SJCRH30 (cell line): ENCODE data around the gene CD79A. TPM values are rescaled to one million over a fixed set of nuclear protein-coding genes. Genes with fewer than 3 reads are reported as not detected.
"Not testable (repeated sequence)": the region's sequence is repeated elsewhere in the genome, so short reads cannot be mapped to it uniquely, and the experiment has no call there.

Experiments used
- DNase-seq, 2 experiments: peaks; one replicate each; pipeline ENCODE4 v3.0.0-alpha.2; 2015 to 2020
- H3K27ac ChIP-seq: fragments of 250-450 bp; sonication (Bioruptor Pico); 2 replicates; pipeline ENCODE4 v1.5.1; 2020; ENCODE audit warnings: mild to moderate bottlenecking, moderate library complexity
- H3K27me3 ChIP-seq: fragments of 250-450 bp; sonication (Bioruptor Pico); 2 replicates; pipeline ENCODE4 v1.5.1; 2020; ENCODE audit warnings: mild to moderate bottlenecking, moderate library complexity
- H3K36me3 ChIP-seq: fragments of 250-450 bp; sonication (Bioruptor Pico); 2 replicates; pipeline ENCODE4 v1.5.1; 2020; ENCODE audit warnings: mild to moderate bottlenecking, moderate library complexity
- H3K4me1 ChIP-seq: fragments of 250-450 bp; sonication (Bioruptor Pico); 2 replicates; pipeline ENCODE4 v1.5.1; 2020; ENCODE audit warnings: mild to moderate bottlenecking, moderate library complexity
- H3K4me3 ChIP-seq: fragments of 250-450 bp; sonication (Bioruptor Pico); 2 replicates; pipeline ENCODE4 v1.5.1; 2020; ENCODE audit warnings: mild to moderate bottlenecking, moderate library complexity
- H3K9me3 ChIP-seq: fragments of 250-450 bp; sonication (Bioruptor Pico); replicated peaks from 2 replicates; pipeline ENCODE4 v1.5.1; 2020; ENCODE audit warnings: mild to moderate bottlenecking, moderate library complexity
- total RNA-seq: library from RNA; depleted of rRNA; stranded (reverse); fragments of >200 nt; shearing (Covaris generic); gene quantifications from 2 replicates; pipeline ENCODE4 v1.2.3, GENCODE V29; 2014

CD79A gene
- total RNA-seq, 1 experiment from 2014 or later: 0.61 TPM

DNA sequence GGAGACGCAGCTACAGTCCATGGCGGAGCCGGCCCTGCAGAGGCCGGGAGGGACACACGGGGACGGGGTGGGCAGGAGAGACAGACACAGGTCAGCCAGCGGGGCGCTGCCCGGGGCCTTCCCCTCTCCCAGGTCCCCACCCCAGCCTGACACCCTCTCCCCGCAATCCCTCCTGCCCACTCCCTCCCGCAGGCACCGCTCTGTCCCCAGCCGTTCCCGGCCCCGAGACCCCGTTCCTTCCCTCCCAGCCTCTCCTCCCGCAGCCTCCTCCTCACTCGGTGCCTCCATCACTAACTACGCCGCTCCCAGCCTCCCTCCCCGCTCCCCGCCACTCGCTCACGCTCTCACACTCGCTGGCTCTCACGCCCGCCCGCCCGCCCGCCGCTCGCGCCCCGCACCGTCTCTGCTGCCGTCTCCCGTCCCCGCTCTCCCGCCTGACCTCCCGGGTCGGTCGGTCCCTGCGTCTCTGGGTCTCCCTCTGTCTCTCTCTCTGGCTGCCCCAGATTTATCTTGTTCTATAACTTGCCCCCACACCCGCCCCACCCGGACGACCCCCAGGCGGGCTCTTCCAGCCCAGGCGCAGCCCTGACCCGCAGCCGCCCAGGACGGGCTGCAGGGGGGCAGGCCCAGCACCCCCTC, 35.9 kb downstream of the CD79A start:
- DNase-seq: no peak
- Histone ChIP-seq H3K27ac (no peak overlapping the region), H3K36me3 (no peaks in the 10 kb centered on the region), H3K9me3 (no peaks in the 10 kb centered on the region), H3K27me3 (peaks cover 44% of the 10 kb centered on the region), H3K4me3 (no peak overlapping the region), H3K4me1 (no peaks in the 10 kb centered on the region)

DNA sequence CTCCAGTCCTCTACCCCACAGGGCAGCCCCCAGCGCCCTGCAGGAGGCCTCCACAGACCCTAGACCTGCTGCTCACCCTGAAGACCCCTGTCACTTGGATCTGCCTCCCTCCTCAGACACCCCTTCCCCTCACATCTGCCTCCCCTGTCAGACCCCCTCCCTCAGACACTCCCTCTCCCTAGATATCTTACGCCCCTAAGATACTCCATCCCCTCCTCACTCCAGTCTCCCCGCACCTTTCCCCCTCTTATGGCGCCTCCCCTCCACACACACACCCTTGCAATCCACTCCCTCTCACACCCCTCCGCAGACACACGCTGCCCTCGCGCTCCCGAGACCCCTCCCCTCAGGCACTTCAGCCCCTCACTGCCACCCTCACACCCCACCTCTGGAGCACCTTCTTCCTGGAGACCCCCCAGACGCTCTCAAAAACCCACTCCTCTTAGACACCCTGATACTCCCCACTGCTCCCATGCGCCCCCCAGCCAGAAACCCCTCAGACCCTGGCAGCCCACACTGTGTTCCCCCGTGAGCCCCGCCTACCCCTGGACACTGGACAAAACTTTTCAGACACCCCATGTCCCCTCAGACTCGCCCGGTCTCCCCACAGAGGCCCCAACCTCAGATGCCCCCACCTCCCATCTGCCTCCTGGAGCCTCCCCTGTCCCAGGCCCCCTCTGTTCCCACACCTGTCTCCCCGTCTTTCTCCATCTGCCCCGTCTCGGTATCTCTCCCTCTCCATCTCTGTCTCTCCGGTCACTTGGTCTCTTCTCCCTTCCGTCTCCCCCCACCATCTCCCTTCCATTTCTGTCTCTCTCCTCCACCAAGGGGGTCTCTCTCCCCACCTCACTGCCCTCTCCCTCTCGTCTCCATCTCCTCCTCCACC, 36.7 kb downstream of the CD79A start:
- H3K27me3 ChIP-seq: peaks cover 44% of the 10 kb centered on the region
- no peaks in the 10 kb centered on the region for H3K9me3 ChIP-seq
- no peaks in the 10 kb centered on the region for H3K4me1 ChIP-seq
- H3K27ac ChIP-seq: no peak overlapping the region
- H3K36me3 ChIP-seq: no peaks in the 10 kb centered on the region
- no peak for DNase-seq
- H3K4me3 ChIP-seq: no peak overlapping the region

DNA sequence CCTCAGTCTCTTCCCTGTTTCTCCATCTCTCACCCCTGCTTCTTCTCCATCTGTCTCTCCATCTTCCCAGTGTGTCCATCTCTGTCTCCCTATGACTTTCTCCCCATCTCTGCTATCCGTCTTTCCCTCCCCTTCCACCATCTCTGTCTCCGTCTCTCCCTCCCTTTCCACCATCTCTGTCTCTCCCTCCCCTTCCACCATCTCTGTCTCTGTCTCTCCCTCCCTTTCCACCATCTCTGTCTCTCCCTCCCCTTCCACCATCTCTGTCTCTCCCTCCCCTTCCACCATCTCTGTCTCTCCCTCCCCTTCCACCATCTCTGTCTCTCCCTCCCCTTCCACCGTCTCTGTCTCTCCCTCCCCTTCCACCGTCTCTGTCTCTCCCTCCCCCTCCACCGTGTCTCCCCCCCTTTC, 37.4 kb downstream of the CD79A start:
- not testable (repeated sequence) for H3K36me3 ChIP-seq, H3K4me3 ChIP-seq, H3K9me3 ChIP-seq, H3K4me1 ChIP-seq, DNase-seq, H3K27ac ChIP-seq
- peaks cover 44% of the 10 kb centered on the region for H3K27me3 ChIP-seq

DNA sequence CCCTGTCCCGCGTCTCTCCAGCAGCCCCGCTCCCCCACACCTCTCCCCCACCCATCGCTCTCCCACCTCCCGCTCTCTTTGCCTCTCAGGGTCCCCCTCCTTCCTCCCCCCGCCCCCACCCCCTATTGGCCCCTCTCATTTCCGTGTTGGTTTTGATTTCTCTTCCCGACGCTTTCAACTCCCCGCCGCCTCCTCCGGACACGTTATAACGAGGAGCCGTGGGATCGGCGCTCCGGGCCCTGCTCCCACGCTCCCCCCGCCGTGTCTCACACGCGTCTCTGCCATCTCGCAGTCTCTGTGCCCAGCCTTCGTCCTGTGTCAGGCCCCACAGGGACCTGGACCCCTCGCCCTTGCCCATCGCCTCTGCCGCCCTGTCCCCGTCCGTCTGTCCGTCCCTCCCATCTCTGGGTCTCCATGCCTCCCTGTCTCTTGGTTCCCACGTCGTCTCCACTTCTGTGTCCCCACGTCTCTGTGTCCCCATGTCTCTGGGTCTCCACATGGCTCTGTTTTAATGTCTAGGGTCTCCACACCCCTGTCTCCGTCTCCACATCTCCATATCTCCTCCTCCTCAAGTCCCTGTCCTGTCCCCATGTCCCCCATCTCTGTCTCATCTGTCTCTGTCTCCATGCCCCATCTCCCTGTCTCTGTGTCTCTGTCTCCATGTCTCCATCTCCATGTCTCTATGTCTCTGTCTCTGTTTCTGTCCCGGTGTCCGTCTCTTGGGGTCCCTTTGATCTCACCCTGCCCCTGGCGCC, 38.1 kb downstream of the CD79A start:
- peaks cover 44% of the 10 kb centered on the region for H3K27me3 ChIP-seq
- H3K9me3 ChIP-seq: no peaks in the 10 kb centered on the region
- no peaks in the 10 kb centered on the region for H3K36me3 ChIP-seq
- DNase-seq: no peak
- no peak overlapping the region for H3K4me3 ChIP-seq
- no peak overlapping the region for H3K27ac ChIP-seq
- no peaks in the 10 kb centered on the region for H3K4me1 ChIP-seq

DNA sequence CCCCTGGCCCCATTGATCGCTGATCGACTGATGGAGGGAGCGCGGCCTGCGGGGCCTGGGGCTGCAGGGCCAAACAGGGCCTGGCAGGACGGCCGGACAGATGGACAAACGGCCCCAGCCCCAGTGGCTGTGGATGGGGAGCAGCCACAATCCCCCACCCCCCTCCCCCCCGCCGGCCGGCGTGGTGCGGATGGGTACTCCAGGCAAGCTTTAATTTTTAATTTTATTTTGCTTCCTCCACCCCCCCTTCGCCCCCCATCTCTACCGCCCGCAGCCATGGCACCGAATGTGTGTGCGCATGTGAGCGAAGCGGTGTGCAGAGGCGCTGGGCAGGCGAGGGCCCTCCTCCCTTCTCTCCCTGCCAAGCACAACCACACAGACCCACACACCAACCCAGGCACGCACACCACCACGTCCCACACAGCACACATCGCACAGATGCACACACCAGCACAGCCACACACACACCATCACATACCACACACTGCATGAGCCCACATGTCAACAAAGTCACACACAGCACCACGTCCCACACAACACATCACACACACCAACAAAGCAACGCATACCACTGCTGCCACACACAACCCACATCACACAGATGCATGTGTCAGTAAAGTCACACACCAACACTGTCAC, 38.8 kb downstream of the CD79A start:
- Histone ChIP-seq H3K9me3 (no peaks in the 10 kb centered on the region), H3K27ac (no peak overlapping the region)
- no peak for DNase-seq

DNA sequence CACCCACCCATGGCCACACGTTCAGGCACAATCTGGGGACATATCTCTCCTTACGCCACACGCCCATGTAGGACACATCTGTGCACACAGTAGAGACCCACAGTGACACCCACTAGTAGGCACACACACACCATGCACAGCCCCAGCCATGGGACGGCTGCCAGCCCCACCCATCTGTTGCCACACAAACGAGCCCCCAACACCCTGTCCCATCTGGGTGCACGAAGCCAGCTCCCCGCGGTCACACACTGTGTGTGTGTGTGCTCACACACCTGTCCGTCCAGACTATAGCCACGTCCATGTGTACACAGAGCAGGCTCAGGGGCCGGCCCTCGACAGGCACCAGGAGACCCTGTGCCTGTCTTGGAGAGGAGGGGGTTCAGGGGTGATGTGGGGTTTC, 40.6 kb downstream of the CD79A start:
- Histone ChIP-seq H3K4me1 (no peaks in the 10 kb centered on the region), H3K27me3 (peaks cover 34% of the 10 kb centered on the region), H3K36me3 (no peaks in the 10 kb centered on the region), H3K27ac (no peak overlapping the region), H3K9me3 (no peaks in the 10 kb centered on the region), H3K4me3 (no peak overlapping the region)
- no peak for DNase-seq

More for the DNA sequence above, 38.8 kb downstream of the CD79A start:
- Histone ChIP-seq H3K4me1 (no peaks in the 10 kb centered on the region), H3K27me3 (peaks cover 44% of the 10 kb centered on the region), H3K4me3 (no peak overlapping the region), H3K36me3 (no peaks in the 10 kb centered on the region)

DNA sequence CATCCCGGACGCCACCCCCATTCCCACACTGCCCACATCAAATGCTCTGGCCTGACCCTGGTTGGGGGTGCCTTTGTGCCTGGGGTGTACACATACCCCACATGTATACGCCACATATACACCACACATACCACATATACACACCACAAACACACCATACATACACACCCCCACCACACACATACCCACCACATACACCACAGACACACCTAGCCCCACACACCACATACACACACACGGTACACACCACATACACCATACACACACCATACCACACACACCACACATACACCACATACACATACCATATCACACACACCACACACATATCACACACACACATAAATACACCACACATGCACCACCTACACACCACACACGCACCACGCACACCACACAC, 41.0 kb downstream of the CD79A start:
- no peak for DNase-seq
- no peaks in the 10 kb centered on the region for H3K4me1 ChIP-seq
- no peak overlapping the region for H3K27ac ChIP-seq
- H3K9me3 ChIP-seq: no peaks in the 10 kb centered on the region
- H3K4me3 ChIP-seq: no peak overlapping the region
- H3K36me3 ChIP-seq: no peaks in the 10 kb centered on the region
- peaks cover 37% of the 10 kb centered on the region for H3K27me3 ChIP-seq

DNA sequence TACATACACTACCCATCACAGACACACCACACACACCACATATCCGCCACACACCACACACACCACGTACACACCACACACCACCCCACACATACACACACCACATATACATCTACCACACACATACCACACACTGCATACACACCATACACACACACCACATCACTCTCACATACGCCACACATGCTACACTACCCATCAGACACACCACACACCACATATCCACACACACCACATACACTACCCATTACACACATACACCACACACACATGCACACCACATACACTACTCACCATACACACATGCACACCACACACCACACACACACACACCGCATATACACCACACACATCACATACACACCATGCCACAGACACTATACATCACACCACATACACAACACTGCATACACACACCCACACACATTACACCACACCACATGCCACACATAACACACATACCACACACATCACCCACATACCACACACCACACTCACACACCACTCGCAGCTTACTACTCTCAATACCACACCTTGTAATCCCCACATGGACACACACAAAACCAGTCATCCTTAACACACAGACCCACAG, 41.7 kb downstream of the CD79A start:
- Histone ChIP-seq H3K36me3 (no peaks in the 10 kb centered on the region), H3K27me3 (peaks cover 36% of the 10 kb centered on the region), H3K27ac (no peak overlapping the region), H3K4me3 (no peak overlapping the region), H3K4me1 (no peaks in the 10 kb centered on the region), H3K9me3 (no peaks in the 10 kb centered on the region)
- DNase-seq: no peak

DNA sequence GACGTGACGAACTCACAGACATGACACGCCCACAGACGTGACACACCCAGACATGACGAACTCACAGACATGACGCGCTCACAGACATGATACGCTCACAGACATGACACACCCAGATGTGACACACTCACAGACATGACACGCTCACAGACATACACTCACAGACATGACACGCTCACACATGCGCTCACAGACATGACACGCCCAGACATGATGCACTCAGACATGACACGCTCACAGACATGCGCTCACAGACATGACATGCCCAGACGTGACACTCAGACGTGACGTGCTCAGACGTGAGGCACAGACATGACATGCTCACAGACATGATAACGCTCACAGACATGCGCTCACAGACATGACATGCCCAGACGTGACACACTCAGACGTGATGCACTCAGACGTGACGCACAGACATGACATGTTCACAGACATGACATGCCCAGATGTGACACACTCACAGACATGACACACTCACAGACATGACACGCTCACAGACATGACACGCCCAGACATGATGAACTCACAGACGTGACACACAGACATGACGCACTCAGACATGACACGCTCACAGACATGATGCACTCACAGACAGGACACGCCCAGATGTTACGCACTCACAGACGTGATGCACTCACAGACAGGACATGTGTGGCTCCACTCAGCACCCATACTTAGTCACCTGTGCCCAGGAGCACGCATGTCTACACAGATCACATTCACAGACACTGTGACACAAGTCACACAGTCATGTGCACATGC, 43.1 kb downstream of the CD79A start:
- Histone ChIP-seq H3K4me1 (no peaks in the 10 kb centered on the region), H3K36me3 (no peaks in the 10 kb centered on the region), H3K27me3 (peaks cover 30% of the 10 kb centered on the region), H3K4me3 (no peak overlapping the region), H3K27ac (no peak overlapping the region), H3K9me3 (no peaks in the 10 kb centered on the region)
- DNase-seq: no peak

DNA sequence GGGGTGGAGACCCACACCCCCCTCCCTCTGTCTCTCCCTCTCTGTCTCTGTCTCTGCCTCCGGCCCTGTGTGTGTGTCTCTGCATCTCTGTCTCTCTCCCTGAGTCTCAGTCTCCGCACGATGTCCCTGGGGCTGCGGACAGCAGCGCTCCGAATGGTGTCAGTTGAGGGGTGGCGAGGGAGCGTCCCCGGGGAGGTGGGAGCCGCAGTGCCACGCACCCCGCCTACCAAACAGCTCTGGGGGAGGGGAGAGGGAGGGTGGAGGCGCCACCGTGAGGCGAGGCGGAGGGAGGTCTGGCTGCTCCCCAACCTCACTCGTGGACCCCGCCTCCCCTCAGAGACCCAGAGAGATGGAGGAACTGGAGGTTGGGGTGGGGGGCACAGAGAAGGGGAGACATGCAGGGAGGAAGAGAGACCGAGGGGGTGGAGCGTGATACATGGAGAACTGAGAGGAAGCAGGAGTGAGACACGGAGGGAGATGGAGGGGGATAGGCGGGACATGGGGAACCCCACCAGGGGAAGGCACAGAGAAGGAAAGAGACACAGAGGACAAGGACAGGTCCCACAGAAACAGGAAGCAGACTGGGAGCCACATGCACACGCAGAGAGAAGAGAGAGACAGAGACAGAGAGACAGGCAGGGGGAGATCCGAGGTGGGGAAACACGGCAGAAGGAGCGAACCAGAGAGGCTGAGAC, 44.0 kb downstream of the CD79A start:
- no peak for DNase-seq
- no peaks in the 10 kb centered on the region for H3K4me1 ChIP-seq
- no peak overlapping the region for H3K4me3 ChIP-seq
- H3K27me3 ChIP-seq: peaks cover 30% of the 10 kb centered on the region
- no peaks in the 10 kb centered on the region for H3K9me3 ChIP-seq
- H3K36me3 ChIP-seq: no peaks in the 10 kb centered on the region
- no peak overlapping the region for H3K27ac ChIP-seq

DNA sequence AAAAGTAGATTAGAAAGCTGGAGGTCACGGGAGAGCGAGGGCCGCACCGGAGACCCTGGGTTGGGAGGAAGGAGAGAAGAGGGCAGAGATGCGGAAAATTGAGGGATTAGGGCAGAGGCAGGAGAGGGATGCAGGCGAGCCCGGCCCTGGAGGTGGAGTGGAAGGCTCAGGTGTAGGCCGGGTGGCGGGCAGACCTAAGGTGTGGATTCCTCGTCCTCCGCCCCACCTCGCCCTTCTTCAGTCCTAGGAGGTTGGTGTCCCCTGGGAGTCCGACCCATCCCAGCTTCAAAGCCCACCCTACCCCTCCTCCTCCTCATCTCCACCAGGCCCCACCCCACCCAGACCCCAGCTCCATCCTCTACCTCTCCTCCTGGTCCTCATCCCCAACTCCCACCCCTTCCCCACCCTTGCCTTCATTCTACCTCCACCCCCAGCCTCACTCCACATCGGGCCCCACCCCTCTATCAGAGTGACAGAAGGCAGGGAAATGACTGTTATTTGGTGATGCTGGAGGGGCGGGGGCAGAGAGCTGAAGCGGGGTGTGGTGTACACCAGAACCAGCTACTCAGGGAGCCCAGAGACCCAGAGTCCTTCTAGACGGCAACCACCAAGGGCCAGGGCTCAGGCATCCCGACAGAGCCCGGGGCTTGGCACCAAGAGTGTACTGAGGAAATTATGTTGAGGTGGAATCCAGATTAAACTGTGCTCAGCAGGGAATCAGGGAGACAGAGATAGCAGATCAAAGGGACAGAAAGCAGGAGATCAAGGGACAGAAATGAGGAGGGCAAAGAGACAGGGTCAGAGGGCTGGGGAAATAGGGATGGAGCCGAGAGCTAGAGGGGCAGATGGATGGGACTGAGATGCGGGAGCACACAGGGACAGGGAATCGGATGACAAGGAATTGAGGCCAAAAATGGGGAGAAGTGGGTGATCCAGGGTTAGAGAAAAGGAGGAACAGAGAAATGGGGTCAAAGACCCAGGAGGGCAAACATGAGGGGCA, 44.8 kb downstream of the CD79A start:
- H3K27me3 ChIP-seq: peaks cover 25% of the 10 kb centered on the region; the same call in 1 of the 2 replicates

DNA sequence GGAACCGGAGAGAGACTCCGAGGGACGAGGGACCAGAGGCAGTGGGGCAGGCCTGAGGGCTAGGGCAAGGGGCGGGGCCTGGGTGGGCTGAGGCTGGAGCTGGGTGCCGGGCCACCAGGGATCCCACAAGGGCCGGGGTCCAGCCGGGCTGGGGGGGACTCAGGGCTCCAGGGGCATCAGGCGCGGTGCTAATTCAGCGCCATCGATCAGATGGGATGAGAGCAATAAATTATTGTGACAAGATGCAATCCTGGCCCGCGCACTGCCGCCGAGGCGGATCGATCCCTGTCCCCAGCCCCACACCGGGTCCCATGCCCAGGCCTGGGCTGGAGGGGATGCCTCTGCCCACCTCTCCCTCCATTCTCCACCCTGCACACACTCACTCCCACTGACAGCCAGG, 45.5 kb downstream of the CD79A start:
- Histone ChIP-seq H3K4me1 (no peaks in the 10 kb centered on the region), H3K27me3 (peaks cover 27% of the 10 kb centered on the region), H3K9me3 (no peaks in the 10 kb centered on the region), H3K36me3 (no peaks in the 10 kb centered on the region), H3K27ac (no peak overlapping the region), H3K4me3 (no peak overlapping the region)
- no peak for DNase-seq

More for the DNA sequence above, 44.8 kb downstream of the CD79A start:
- no peaks in the 10 kb centered on the region for H3K36me3 ChIP-seq
- no peak overlapping the region for H3K27ac ChIP-seq
- H3K4me3 ChIP-seq: no peak overlapping the region
- no peaks in the 10 kb centered on the region for H3K9me3 ChIP-seq
- H3K4me1 ChIP-seq: no peaks in the 10 kb centered on the region
- no peak for DNase-seq
